GM18505 (cell line): ENCODE data around the gene CUTC.
"Not testable (repeated sequence)": the region's sequence is repeated elsewhere in the genome, so short reads cannot be mapped to it uniquely, and the experiment has no call there.

ENCODE experiments used
- ATAC-seq: cut with Tn5 transposase; IDR thresholded peaks from one replicate; pipeline ENCODE4 v1.9.1; 2021; ENCODE audit not compliant: unreplicated experiment
- POLR2A ChIP-seq: IDR thresholded peaks from 4 replicates; pipeline ENCODE4 v1.6.1; 2011; ENCODE audit warnings: borderline replicate concordance; ENCODE audit not compliant: insufficient read depth, insufficient read length; ENCODE audit errors: extremely low read depth

Gene CUTC

GRCh38 chr10:99731306-99732032 lies 565 bp upstream of the CUTC start:
- TF ChIP-seq POLR2A, result no peak
- peak; percentile 27 for ATAC-seq

GRCh38 chr10:99733366-99733765 lies 1.3 kb downstream of the CUTC start:
- TF ChIP-seq POLR2A, result no peak
- no peak for ATAC-seq

- not testable (repeated sequence) for ATAC-seq
These were observed 2.1 kb downstream of the CUTC start for GRCh38 chr10:99734111-99734510.

- TF ChIP-seq POLR2A, result no peak
- ATAC-seq, result no peak
These were observed 8.2 kb downstream of the CUTC start for GRCh38 chr10:99740260-99740659.

- no peak for TF ChIP-seq POLR2A
- no peak for ATAC-seq
These were observed 9.0 kb downstream of the CUTC start for GRCh38 chr10:99740933-99741559.

GRCh38 chr10:99742254-99742653 lies 10.2 kb downstream of the CUTC start:
- no peak for ATAC-seq
- TF ChIP-seq POLR2A, result no peak

- TF ChIP-seq POLR2A, result no peak
- no peak for ATAC-seq
These were observed 10.7 kb downstream of the CUTC start for GRCh38 chr10:99742701-99743100.

GRCh38 chr10:99743841-99744240 lies 11.8 kb downstream of the CUTC start:
- no peak for TF ChIP-seq POLR2A
- ATAC-seq, result no peak

GRCh38 chr10:99746166-99746565 lies 14.1 kb downstream of the CUTC start:
- not testable (repeated sequence) for ATAC-seq

GRCh38 chr10:99748823-99749451 lies 16.9 kb downstream of the CUTC start:
- no peak for TF ChIP-seq POLR2A
- no peak for ATAC-seq

- no peak for ATAC-seq
- TF ChIP-seq POLR2A, result no peak
These were observed 18.6 kb downstream of the CUTC start for GRCh38 chr10:99750641-99751040.

GRCh38 chr10:99754670-99755069 lies 22.6 kb downstream of the CUTC start:
- no peak for TF ChIP-seq POLR2A
- no peak for ATAC-seq

GRCh38 chr10:99756159-99756558 lies 24.1 kb downstream of the CUTC start:
- TF ChIP-seq POLR2A, result no peak
- no peak for ATAC-seq

- no peak for TF ChIP-seq POLR2A
These were observed 26.3 kb downstream of the CUTC start for GRCh38 chr10:99758211-99758891.

More at GRCh38 chr10:99758211-99758891, 26.3 kb downstream of the CUTC start:
- no peak for ATAC-seq
